HCT116 (cell line): Measurements from ENCODE around the gene AGPAT3. TPM values are rescaled to one million over a fixed set of nuclear protein-coding genes. Genes with fewer than 3 reads are reported as not detected.

Experiments
- ATAC-seq: fragments of 200-7000 bp; cut with Tn5 transposase; 2 replicates; pipeline ENCODE4 v1.9.1; 2020; ENCODE audit warnings: mild to moderate bottlenecking, moderate library complexity
- BruUV-seq: library from RNA; stranded (reverse); fragments of 400-500 nt; replicated peaks from 2 replicates; lab custom pipeline; 2021; lab: Mats Ljungman, UMichigan
- CTCF ChIA-PET: fragments of 300-600 bp; sonication (Branson Sonifier 250); formaldehyde crosslinking; loops from one replicate; lab custom pipeline; 2021; ENCODE audit warnings: antibody characterized with exemption; lab: Charles Lee
- POLR2A ChIA-PET: fragments of 300-600, 350-600 bp; sonication (Branson Sonifier 250); formaldehyde crosslinking; loops from one replicate; lab custom pipeline; 2021; ENCODE audit warnings: antibody characterized with exemption; lab: Charles Lee
- RAD21 ChIA-PET, 2 experiments: fragments of 300-600 bp; sonication (Branson Sonifier 250); formaldehyde crosslinking; loops; one replicate each; lab custom pipeline; 2023; ENCODE audit warnings: low total read pairs in 2 of 2; ENCODE audit not compliant: uncharacterized antibody in 2 of 2, unreplicated experiment in 2 of 2, low non-redundant PET in 1 of 2; lab: Charles Lee
- DNase-seq: peaks from one replicate; pipeline ENCODE4 v3.0.0-alpha.2; 2010; ENCODE audit warnings: low read depth, low spot score
- H2AFZ ChIP-seq: fragments of 200-600 bp; shearing (Covaris generic), sonication (generic); 2 replicates; pipeline ENCODE4 v1.6.1; 2017; ENCODE audit warnings: low read depth, mixed run types, mixed read lengths, antibody characterized with exemption, low read length; ENCODE audit not compliant: poor library complexity, severe bottlenecking
- H3K27ac ChIP-seq: 2 replicates; pipeline ENCODE4 v1.5.1; 2012; ENCODE audit warnings: low read depth, low read length
- H3K27me3 ChIP-seq: fragments of 200-600 bp; sonication (generic); 2 replicates; pipeline ENCODE4 v1.6.1; 2016; ENCODE audit warnings: mixed run types, low read length, mixed read lengths; ENCODE audit not compliant: insufficient read depth
- H3K36me3 ChIP-seq, 2 experiments: fragments of 200-500 bp in 1 of 2; fragments of 200-600 bp in 1 of 2; sonication (Bioruptor generic) in 1 of 2; sonication (generic) in 1 of 2; 2 replicates each; pipeline versions ENCODE4 v1.5.1 to v1.6.1; 2014 to 2016; ENCODE audit warnings: low read length in 2 of 2, inconsistent platforms in 1 of 2, mixed read lengths in 1 of 2, mixed run types in 1 of 2; ENCODE audit not compliant: insufficient read depth in 2 of 2, control insufficient read depth in 1 of 2
- H3K4me1 ChIP-seq, 2 experiments: fragments of 200-600 bp in 1 of 2; sonication (generic) in 1 of 2; 2 replicates each; pipeline versions ENCODE4 v1.5.1 to v1.6.1; 2012 to 2017; ENCODE audit warnings: low read length in 2 of 2, inconsistent platforms in 1 of 2, mild to moderate bottlenecking in 1 of 2, mixed read lengths in 1 of 2, mixed run types in 1 of 2, moderate library complexity in 1 of 2; ENCODE audit not compliant: insufficient read depth in 2 of 2, control insufficient read depth in 1 of 2
- H3K4me2 ChIP-seq: fragments of 200-600 bp; sonication (generic); 2 replicates; pipeline ENCODE4 v1.6.1; 2017; ENCODE audit warnings: mixed run types, low read length, mixed read lengths
- H3K4me3 ChIP-seq, 2 experiments: fragments of 200-600 bp in 1 of 2; sonication (generic) in 1 of 2; replicated peaks in 1 of 2; 2 replicates each; pipeline ENCODE4 v1.5.1; 2011 to 2016; ENCODE audit warnings: low read length in 2 of 2, control low read depth in 1 of 2, low read depth in 1 of 2, mild to moderate bottlenecking in 1 of 2, mixed read lengths in 1 of 2, mixed run types in 1 of 2
- H3K79me2 ChIP-seq: fragments of 200-600 bp; sonication (generic); 2 replicates; pipeline ENCODE4 v1.6.1; 2017; ENCODE audit warnings: mild to moderate bottlenecking, mixed run types, low read length, moderate library complexity, mixed read lengths; ENCODE audit not compliant: insufficient read depth
- H3K9ac ChIP-seq: fragments of 200-600 bp; sonication (generic); 2 replicates; pipeline ENCODE4 v1.6.1; 2016; ENCODE audit warnings: low read length, mixed read lengths
- H3K9me2 ChIP-seq: fragments of 200-600 bp; sonication (generic), shearing (Covaris generic); 2 replicates; pipeline ENCODE4 v1.6.1; 2017; ENCODE audit warnings: mixed run types, mild to moderate bottlenecking, moderate library complexity; ENCODE audit not compliant: insufficient read depth
- H3K9me3 ChIP-seq, 2 experiments: fragments of 200-500 bp in 1 of 2; fragments of 200-600 bp in 1 of 2; sonication (Bioruptor generic) in 1 of 2; sonication (generic) in 1 of 2; 2 replicates each; pipeline ENCODE4 v1.6.1; 2014 to 2017; ENCODE audit warnings: low read length in 2 of 2, mixed read lengths in 2 of 2, inconsistent platforms in 1 of 2, low read depth in 1 of 2, mild to moderate bottlenecking in 1 of 2, mixed run types in 1 of 2, moderate library complexity in 1 of 2; ENCODE audit not compliant: control insufficient read depth in 1 of 2, insufficient read depth in 1 of 2
- H4K20me1 ChIP-seq: fragments of 200-600 bp; sonication (generic), shearing (Covaris generic); 2 replicates; pipeline ENCODE4 v1.6.1; 2017; ENCODE audit warnings: mixed run types, mild to moderate bottlenecking, moderate library complexity; ENCODE audit not compliant: insufficient read depth
- CBX3 ChIP-seq: IDR thresholded peaks from 2 replicates; pipeline ENCODE4 v1.6.1; 2012; ENCODE audit warnings: low read depth
- EGR1 ChIP-seq: IDR thresholded peaks from 2 replicates; pipeline ENCODE4 v1.6.1; 2012; ENCODE audit warnings: low read depth
- EZH2 ChIP-seq: fragments of 200-600 bp; sonication (generic); IDR thresholded peaks from 2 replicates; pipeline ENCODE4 v1.6.1; 2017; ENCODE audit warnings: antibody characterized with exemption, mixed run types
- EZH2phosphoT487 ChIP-seq: fragments of 200-600 bp; IDR thresholded peaks from 2 replicates; pipeline ENCODE4 v1.6.1; 2018; ENCODE audit warnings: antibody characterized with exemption, borderline replicate concordance
- FOSL1 ChIP-seq: IDR thresholded peaks from 2 replicates; pipeline ENCODE4 v1.6.1; 2012; ENCODE audit warnings: low read depth
- JUND ChIP-seq: IDR thresholded peaks from 2 replicates; pipeline ENCODE4 v1.6.1; 2012
- POLR2A ChIP-seq: IDR thresholded peaks from 2 replicates; pipeline ENCODE4 v1.7.0; 2011; ENCODE audit warnings: borderline replicate concordance; ENCODE audit not compliant: insufficient read depth, insufficient read length; ENCODE audit errors: extremely low read depth
- RAD21 ChIP-seq: IDR thresholded peaks from 2 replicates; pipeline ENCODE4 v1.6.1; 2012; ENCODE audit warnings: low read depth, mild to moderate bottlenecking
- SIN3A ChIP-seq: IDR thresholded peaks from 2 replicates; pipeline ENCODE4 v1.6.1; 2012; ENCODE audit warnings: low read depth
- SP1 ChIP-seq: IDR thresholded peaks from 2 replicates; pipeline ENCODE4 v1.6.1; 2012; ENCODE audit warnings: low read depth
- TCF7L2 ChIP-seq: IDR thresholded peaks from 2 replicates; pipeline ENCODE4 v1.7.0; 2011; ENCODE audit warnings: borderline replicate concordance, inconsistent platforms; ENCODE audit not compliant: insufficient read depth, insufficient read length; ENCODE audit errors: extremely low read depth
- YY1 ChIP-seq: IDR thresholded peaks from 2 replicates; pipeline ENCODE4 v1.6.1; 2011; ENCODE audit warnings: low read length, low read depth, moderate library complexity, mild to moderate bottlenecking; ENCODE audit not compliant: insufficient replicate concordance; ENCODE audit errors: extremely low read depth
- ZNF274 ChIP-seq: fragments of 200-500 bp; sonication (Bioruptor generic); IDR thresholded peaks from 2 replicates; pipeline ENCODE4 v1.6.1; 2014; ENCODE audit warnings: mild to moderate bottlenecking, low read depth, low read length, inconsistent platforms
- intact Hi-C: fragments of 100-400 bp; cut with micrococcal nuclease; formaldehyde crosslinking; loops from 2 replicates; pipeline ENCODE4 v1.10.0; 2022
- total RNA-seq: library from RNA; stranded (reverse); gene quantifications from one replicate; pipeline ENCODE4 v1.2.1, GENCODE V29; 2021; ENCODE audit not compliant: unreplicated experiment
- TF ChIP-seq, protein P1 (sequence below): IDR thresholded peaks from 2 replicates; pipeline ENCODE4 v1.6.1; 2012
- TF ChIP-seq, protein P2 (sequence below): IDR thresholded peaks from 2 replicates; pipeline ENCODE4 v1.6.1; 2012

AGPAT3 gene
- total RNA-seq, 1 experiment from 2014 or later: 54.1 TPM

DNA sequence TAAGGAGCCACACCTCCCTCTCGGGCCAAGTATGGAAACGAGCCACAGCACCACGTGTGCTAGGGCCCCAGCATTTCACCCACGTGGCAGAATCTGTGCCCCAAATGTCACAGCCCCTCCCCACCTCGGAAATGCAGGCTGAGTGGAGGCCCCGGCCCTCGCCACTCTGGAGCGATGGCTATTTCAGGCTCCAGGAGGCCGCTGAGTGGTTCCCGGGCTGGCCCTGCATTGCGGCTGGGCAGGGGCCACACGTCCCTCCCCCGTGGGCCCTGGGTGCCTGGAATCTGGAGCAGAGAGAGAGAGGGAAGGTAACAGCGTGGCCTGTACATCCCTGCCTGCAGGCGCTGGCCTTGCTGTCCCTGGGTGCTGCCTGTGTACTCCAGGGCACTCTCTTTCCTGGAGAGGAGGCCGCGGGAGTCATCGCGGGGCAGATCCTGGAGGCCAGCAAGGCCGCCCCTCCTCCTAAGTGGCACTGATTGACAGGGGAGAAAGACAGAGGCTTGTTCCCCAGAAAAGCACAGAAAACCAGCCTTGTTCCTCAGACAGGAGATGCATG lies 79.1 kb downstream of the AGPAT3 start:
- Histone ChIP-seq H3K4me3 (no peak overlapping the region), H2AFZ (no peak overlapping the region), H3K36me3 (no peaks in the 10 kb centered on the region), H3K27me3 (no peaks in the 10 kb centered on the region), H4K20me1 (no peaks in the 10 kb centered on the region), H3K4me2 (no peak overlapping the region), H3K4me1 (peaks cover 0 to 3% of the 10 kb centered on the region in 2 experiments; a peak in 2 of 4 replicates), H3K27ac (no peak overlapping the region), H3K9me3 (no peaks in the 10 kb centered on the region), H3K79me2 (0 out of 2 replicates have a peak, but pooled peaks cover 4% of the 10 kb centered on the region), H3K9ac (no peak overlapping the region), H3K9me2 (no peaks in the 10 kb centered on the region)
- POLR2A ChIA-PET: no interaction called here
- RAD21 ChIA-PET: no interaction called here
- CTCF ChIA-PET: no interaction called here
- no TSS peak for BruUV-seq
- no peak for ATAC-seq
- intact Hi-C loops: loop anchor here (10.0 kb wide), 1 partner anchor 61 kb away; no protein-coding TSS in a partner anchor
- TF ChIP-seq TCF7L2: no peak
- no peak for TF ChIP-seq YY1
- TF ChIP-seq SP1: no peak
- TF ChIP-seq CBX3: no peak
- TF ChIP-seq RAD21: no peak
- TF ChIP-seq EZH2phosphoT487: no peak
- no peak for TF ChIP-seq POLR2A
- TF ChIP-seq, protein P1, sequence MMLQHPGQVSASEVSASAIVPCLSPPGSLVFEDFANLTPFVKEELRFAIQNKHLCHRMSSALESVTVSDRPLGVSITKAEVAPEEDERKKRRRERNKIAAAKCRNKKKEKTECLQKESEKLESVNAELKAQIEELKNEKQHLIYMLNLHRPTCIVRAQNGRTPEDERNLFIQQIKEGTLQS: no peak
- TF ChIP-seq, protein P2, sequence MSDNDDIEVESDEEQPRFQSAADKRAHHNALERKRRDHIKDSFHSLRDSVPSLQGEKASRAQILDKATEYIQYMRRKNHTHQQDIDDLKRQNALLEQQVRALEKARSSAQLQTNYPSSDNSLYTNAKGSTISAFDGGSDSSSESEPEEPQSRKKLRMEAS: no peak
- no peak for TF ChIP-seq EGR1
- no peak for TF ChIP-seq SIN3A
- no peak for TF ChIP-seq EZH2
- TF ChIP-seq ZNF274: no peak
- no peak for TF ChIP-seq FOSL1
- no peak for TF ChIP-seq JUND
- no peak for DNase-seq
